WERI-Rb-1 (cell line): Measurements from ENCODE around the gene FAM209B.
"Not testable (repeated sequence)": the region's sequence is repeated elsewhere in the genome, so short reads cannot be mapped to it uniquely, and the experiment has no call there.

Experiments used
- DNase-seq: peaks from one replicate; pipeline ENCODE4 v3.0.0-alpha.2; 2020
- H3K27ac ChIP-seq: fragments of 250-450 bp; sonication (Bioruptor Pico); 2 replicates; pipeline ENCODE4 v1.5.1; 2020; ENCODE audit warnings: mild to moderate bottlenecking, moderate library complexity
- H3K27me3 ChIP-seq: fragments of 250-450 bp; sonication (Bioruptor Pico); 2 replicates; pipeline ENCODE4 v1.5.1; 2021; ENCODE audit warnings: mild to moderate bottlenecking, low read depth, moderate library complexity; ENCODE audit not compliant: insufficient read depth, severe bottlenecking
- H3K36me3 ChIP-seq: fragments of 250-450 bp; sonication (Bioruptor Pico); 2 replicates; pipeline ENCODE4 v1.5.1; 2020; ENCODE audit warnings: mild to moderate bottlenecking, moderate library complexity
- H3K4me3 ChIP-seq: 2 replicates; pipeline ENCODE4 v1.5.1; 2011; ENCODE audit warnings: low read depth, mild to moderate bottlenecking, control low read depth, low read length
- H3K9me3 ChIP-seq: fragments of 250-450 bp; sonication (Bioruptor Pico); 2 replicates; pipeline ENCODE4 v1.5.1; 2021; ENCODE audit warnings: mild to moderate bottlenecking, moderate library complexity; ENCODE audit not compliant: severe bottlenecking
- CTCF ChIP-seq: IDR thresholded peaks from 2 replicates; pipeline ENCODE4 v1.5.1; 2011; ENCODE audit warnings: low read depth, mild to moderate bottlenecking, control low read depth, inconsistent platforms, low read length

FAM209B gene

GRCh38 chr20:56522311-56522710 lies 10.7 kb upstream of the FAM209B start:
- DNase-seq: no peak
- peaks cover 23% of the 10 kb centered on the region for H3K36me3 ChIP-seq
- peaks cover 8% of the 10 kb centered on the region for H3K9me3 ChIP-seq
- H3K27me3 ChIP-seq: no peaks in the 10 kb centered on the region
- no peak for TF ChIP-seq CTCF
- H3K4me3 ChIP-seq: no peak overlapping the region
- no peak overlapping the region for H3K27ac ChIP-seq

GRCh38 chr20:56524444-56524843 lies 8.6 kb upstream of the FAM209B start, which contains the start of gene FAM209A:
FAM209A (plus strand) TSS chr20:56524744; CDS start chr20:56524809, 65 bp downstream.
- H3K4me3 ChIP-seq, H3K27ac ChIP-seq, H3K27me3 ChIP-seq, DNase-seq, H3K9me3 ChIP-seq, H3K36me3 ChIP-seq: not testable (repeated sequence)

GRCh38 chr20:56527521-56527920 lies 5.5 kb upstream of the FAM209B start:
- DNase-seq: no peak
- Histone ChIP-seq H3K36me3 (no peaks in the 10 kb centered on the region), H3K4me3 (no peak overlapping the region), H3K9me3 (no peaks in the 10 kb centered on the region), H3K27ac (no peak overlapping the region), H3K27me3 (peaks cover 4% of the 10 kb centered on the region)
- no peak for TF ChIP-seq CTCF

GRCh38 chr20:56537997-56538396 lies 5.0 kb downstream of the FAM209B start:
- Histone ChIP-seq H3K27me3 (peaks cover 48% of the 10 kb centered on the region), H3K36me3 (no peaks in the 10 kb centered on the region), H3K4me3 (no peak overlapping the region), H3K9me3 (no peaks in the 10 kb centered on the region), H3K27ac (no peak overlapping the region)
- no peak for TF ChIP-seq CTCF
- DNase-seq: no peak

- Histone ChIP-seq H3K27me3 (peaks cover 51% of the 10 kb centered on the region), H3K4me3 (no peak overlapping the region), H3K36me3 (no peaks in the 10 kb centered on the region), H3K27ac (no peak overlapping the region), H3K9me3 (no peaks in the 10 kb centered on the region)
- DNase-seq: no peak
- TF ChIP-seq CTCF: no peak
Observed at GRCh38 chr20:56540415-56540814, 7.4 kb downstream of the FAM209B start.

- peaks cover 50% of the 10 kb centered on the region for H3K27me3 ChIP-seq
- H3K27ac ChIP-seq: no peak overlapping the region
- H3K4me3 ChIP-seq: no peak overlapping the region
- no peak for TF ChIP-seq CTCF
- no peaks in the 10 kb centered on the region for H3K9me3 ChIP-seq
- H3K36me3 ChIP-seq: no peaks in the 10 kb centered on the region
- no peak for DNase-seq
Observed at GRCh38 chr20:56542489-56543030, 9.5 kb downstream of the FAM209B start.
